HEK293T (cell line): Measurements from ENCODE around the gene ZNF324B.
A peak's percentile ranks its signal among the peaks of the same experiment; 100 is the strongest.

Experiments used
- BHLHE40 ChIP-seq: fragments of 450-650 bp; IDR thresholded peaks from 2 replicates; pipeline ENCODE4 v1.6.1; 2016; ENCODE audit warnings: mild to moderate bottlenecking, moderate library complexity, borderline replicate concordance
- FOXA1 ChIP-seq: fragments of 450-650 bp; IDR thresholded peaks from 2 replicates; pipeline ENCODE4 v1.6.1; 2016; ENCODE audit warnings: mild to moderate bottlenecking
- FOXK2 ChIP-seq: fragments of 450-650 bp; IDR thresholded peaks from 2 replicates; pipeline ENCODE4 v1.6.1; 2016; ENCODE audit warnings: mild to moderate bottlenecking
- FOXM1 ChIP-seq: fragments of 450-650 bp; IDR thresholded peaks from 2 replicates; pipeline ENCODE4 v1.6.1; 2017; ENCODE audit warnings: mild to moderate bottlenecking, borderline replicate concordance
- LEF1 ChIP-seq: fragments of 450-650 bp; IDR thresholded peaks from 2 replicates; pipeline ENCODE4 v1.6.1; 2017; ENCODE audit warnings: mild to moderate bottlenecking, borderline replicate concordance
- SP1 ChIP-seq: fragments of 450-650 bp; IDR thresholded peaks from 2 replicates; pipeline ENCODE4 v1.6.1; 2017
- SUZ12 ChIP-seq: fragments of 450-650 bp; IDR thresholded peaks from 2 replicates; pipeline ENCODE4 v1.6.1; 2016; ENCODE audit warnings: mild to moderate bottlenecking
- TARDBP ChIP-seq: fragments of 450-650 bp; IDR thresholded peaks from 2 replicates; pipeline ENCODE4 v1.6.1; 2016
- TF ChIP-seq, protein P1 (sequence below): fragments of 450-650 bp; IDR thresholded peaks from 2 replicates; pipeline ENCODE4 v1.6.1; 2016

DNA sequence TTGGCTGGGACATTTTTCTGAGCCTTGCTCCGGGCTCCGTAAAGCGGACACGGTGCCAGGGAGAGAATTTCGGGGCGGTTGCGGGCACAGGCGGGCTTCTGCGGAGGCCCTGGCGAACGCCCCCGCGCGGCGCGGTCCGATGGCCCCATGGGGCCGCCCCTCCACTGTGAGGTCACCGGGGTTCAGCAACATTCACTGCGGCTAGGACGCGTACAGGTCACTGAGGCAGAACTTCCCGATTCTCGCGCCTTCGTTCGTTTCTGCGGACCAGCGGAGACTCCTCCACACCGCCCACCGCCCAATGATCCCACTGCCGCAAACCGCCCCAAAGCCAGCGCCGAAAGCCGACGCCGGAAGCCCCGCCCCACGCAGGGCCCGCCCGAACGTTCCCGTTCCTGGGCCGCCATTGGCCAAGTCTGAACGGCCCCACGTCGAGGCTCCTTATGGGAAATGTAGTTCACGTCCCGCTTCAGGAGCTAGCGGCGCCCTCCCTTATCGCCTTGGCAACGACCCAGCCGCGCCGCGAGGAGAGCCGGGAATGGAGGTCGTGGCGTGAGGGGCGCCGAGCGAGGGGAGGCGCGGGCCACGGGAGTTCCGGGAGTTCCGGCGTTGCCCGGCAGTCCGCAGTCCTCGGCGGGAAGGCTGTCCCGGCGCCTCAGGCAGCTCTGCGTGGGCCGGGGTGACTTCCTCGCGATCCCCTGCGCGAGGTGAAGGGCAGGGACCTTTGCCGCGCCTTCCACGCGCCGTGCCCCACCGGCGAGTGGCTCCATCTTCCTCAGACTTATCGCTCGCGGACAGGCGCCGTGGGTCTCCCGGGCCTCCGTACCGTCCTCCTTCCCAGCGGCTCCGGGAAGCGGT lies 43.0 kb upstream of the ZNF324B start, which contains the start of gene ZNF584:
- TF ChIP-seq BHLHE40 (no peak), SP1 (no peak), SUZ12 (no peak), LEF1 (no peak), FOXM1 (no peak), FOXA1 (no peak), FOXK2 (no peak), TARDBP (peak; percentile 84)
- TF ChIP-seq, protein P1, sequence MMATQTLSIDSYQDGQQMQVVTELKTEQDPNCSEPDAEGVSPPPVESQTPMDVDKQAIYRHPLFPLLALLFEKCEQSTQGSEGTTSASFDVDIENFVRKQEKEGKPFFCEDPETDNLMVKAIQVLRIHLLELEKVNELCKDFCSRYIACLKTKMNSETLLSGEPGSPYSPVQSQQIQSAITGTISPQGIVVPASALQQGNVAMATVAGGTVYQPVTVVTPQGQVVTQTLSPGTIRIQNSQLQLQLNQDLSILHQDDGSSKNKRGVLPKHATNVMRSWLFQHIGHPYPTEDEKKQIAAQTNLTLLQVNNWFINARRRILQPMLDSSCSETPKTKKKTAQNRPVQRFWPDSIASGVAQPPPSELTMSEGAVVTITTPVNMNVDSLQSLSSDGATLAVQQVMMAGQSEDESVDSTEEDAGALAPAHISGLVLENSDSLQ: no peak
